SK-N-SH (cell line): ENCODE data around the gene ANKRD2.

ENCODE experiments used
- CHD2 ChIP-seq: fragments of 150-350 bp; IDR thresholded peaks from 2 replicates; pipeline ENCODE4 v1.6.1; 2018; ENCODE audit warnings: low read length; ENCODE audit not compliant: partially characterized antibody
- CTCF ChIP-seq: fragments of 200-600 bp; sonication (generic); IDR thresholded peaks from 2 replicates; pipeline ENCODE4 v1.6.1; 2017; ENCODE audit warnings: antibody characterized with exemption, mild to moderate bottlenecking, moderate library complexity
- GABPA ChIP-seq: IDR thresholded peaks from 2 replicates; pipeline ENCODE4 v1.4.0; 2012; ENCODE audit warnings: low read depth, mild to moderate bottlenecking
- GATA2 ChIP-seq: sonication (generic); formaldehyde crosslinking; IDR thresholded peaks from 2 replicates; pipeline ENCODE4 v1.5.0; 2020; ENCODE audit warnings: mild to moderate bottlenecking, missing genetic modification reagents
- REST ChIP-seq: IDR thresholded peaks from 2 replicates; pipeline ENCODE4 v1.6.1; 2012; ENCODE audit warnings: mild to moderate bottlenecking, low read depth, low read length, moderate library complexity
- SMC3 ChIP-seq: IDR thresholded peaks from 2 replicates; pipeline ENCODE4 v1.6.1; 2012; ENCODE audit warnings: low read depth, low read length, improper control_type of control experiment

- TF ChIP-seq CHD2 (no peak), SMC3 (no peak), CTCF (no peak), GABPA (no peak), GATA2 (CRISPR knock-in tag) (no peak), REST (no peak)
These were observed 47.5 kb upstream of the ANKRD2 start for GRCh38 chr10:97525086-97525485.
